PFSK-1 (cell line): Measurements from ENCODE around the gene EFCAB6.

Source experiments
- POLR2AphosphoS5 ChIP-seq: IDR thresholded peaks from 2 replicates; pipeline ENCODE4 v1.6.1; 2012; ENCODE audit warnings: low read depth, mild to moderate bottlenecking, control low read depth, low read length, moderate library complexity
- TF ChIP-seq, protein P1 (sequence below), 2 experiments: IDR thresholded peaks; 2 replicates each; pipeline versions ENCODE4 v1.6.1 to v1.8.0; 2011 to 2012; ENCODE audit warnings: low read depth in 2 of 2, low read length in 2 of 2, control low read depth in 1 of 2, inconsistent platforms in 1 of 2, mild to moderate bottlenecking in 1 of 2, moderate library complexity in 1 of 2; ENCODE audit not compliant: insufficient read depth in 1 of 2

DNA sequence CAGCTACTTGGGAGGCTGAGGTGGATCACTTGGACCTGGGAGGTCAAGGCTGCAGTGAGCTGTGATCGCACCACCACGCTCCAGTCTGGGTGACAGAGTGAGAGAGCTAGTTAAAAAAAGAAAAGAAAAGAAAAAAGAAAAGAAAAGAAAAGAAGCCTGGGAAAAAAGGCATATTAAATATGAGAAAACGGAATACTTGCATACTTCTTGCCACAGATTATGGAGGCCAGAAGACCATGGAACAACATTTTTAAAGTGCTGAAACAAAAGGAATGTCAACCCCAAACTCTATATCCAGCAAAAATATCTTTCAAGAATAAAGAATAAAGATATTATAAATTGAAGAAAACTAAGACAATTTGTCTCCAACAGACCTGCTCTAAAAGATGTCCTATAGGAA is 191.9 kb downstream of the EFCAB6 start:
- TF ChIP-seq POLR2AphosphoS5: no peak
- TF ChIP-seq, protein P1, sequence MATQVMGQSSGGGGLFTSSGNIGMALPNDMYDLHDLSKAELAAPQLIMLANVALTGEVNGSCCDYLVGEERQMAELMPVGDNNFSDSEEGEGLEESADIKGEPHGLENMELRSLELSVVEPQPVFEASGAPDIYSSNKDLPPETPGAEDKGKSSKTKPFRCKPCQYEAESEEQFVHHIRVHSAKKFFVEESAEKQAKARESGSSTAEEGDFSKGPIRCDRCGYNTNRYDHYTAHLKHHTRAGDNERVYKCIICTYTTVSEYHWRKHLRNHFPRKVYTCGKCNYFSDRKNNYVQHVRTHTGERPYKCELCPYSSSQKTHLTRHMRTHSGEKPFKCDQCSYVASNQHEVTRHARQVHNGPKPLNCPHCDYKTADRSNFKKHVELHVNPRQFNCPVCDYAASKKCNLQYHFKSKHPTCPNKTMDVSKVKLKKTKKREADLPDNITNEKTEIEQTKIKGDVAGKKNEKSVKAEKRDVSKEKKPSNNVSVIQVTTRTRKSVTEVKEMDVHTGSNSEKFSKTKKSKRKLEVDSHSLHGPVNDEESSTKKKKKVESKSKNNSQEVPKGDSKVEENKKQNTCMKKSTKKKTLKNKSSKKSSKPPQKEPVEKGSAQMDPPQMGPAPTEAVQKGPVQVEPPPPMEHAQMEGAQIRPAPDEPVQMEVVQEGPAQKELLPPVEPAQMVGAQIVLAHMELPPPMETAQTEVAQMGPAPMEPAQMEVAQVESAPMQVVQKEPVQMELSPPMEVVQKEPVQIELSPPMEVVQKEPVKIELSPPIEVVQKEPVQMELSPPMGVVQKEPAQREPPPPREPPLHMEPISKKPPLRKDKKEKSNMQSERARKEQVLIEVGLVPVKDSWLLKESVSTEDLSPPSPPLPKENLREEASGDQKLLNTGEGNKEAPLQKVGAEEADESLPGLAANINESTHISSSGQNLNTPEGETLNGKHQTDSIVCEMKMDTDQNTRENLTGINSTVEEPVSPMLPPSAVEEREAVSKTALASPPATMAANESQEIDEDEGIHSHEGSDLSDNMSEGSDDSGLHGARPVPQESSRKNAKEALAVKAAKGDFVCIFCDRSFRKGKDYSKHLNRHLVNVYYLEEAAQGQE (IDR thresholded peaks at IDR 0.05; ENCODE audit: insufficient read depth in 1 of 2, low read depth in 2 of 2, low read length in 2 of 2): no peak
